SH-SY5Y (cell line): ENCODE measurements around the gene AKAP12.

ENCODE experiments used
- GATA2 ChIP-seq: IDR thresholded peaks from 2 replicates; pipeline ENCODE4 v1.6.1; 2011; ENCODE audit warnings: mild to moderate bottlenecking, low read depth, low read length
- GATA3 ChIP-seq: IDR thresholded peaks from 2 replicates; pipeline ENCODE4 v1.6.1; 2011; ENCODE audit warnings: low read depth, mild to moderate bottlenecking, low read length, moderate library complexity

DNA sequence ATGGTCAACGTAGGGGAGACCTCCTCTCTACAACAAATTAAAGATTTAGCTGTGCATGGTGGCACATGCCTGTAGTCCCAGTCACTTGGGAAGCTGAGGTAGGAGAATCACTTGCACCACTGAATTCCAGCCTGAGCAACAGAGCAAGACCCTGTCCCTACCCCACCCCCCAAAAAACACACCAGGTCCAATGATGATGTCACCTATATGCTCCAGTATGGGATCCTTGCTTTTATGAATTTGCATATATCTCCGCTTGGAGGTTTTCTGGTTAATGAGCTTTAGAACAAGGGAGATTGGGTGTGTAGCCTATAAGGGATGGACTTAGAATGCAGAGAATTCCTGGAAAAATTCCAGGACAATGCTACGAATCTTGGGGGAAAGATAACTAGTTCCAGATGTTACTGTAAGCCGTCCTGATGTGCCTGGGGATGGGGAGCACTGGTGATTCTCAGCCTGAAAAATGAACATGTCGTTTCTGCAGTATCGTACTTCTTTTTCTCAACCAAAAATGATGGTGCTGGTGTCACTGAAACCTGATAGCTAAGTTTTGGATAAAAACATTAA lies 90.4 kb downstream of the AKAP12 start:
- TF ChIP-seq GATA3 (no peak), GATA2 (no peak)
